GM12878 (cell line): ENCODE data around the gene MYNN.

Experiments
- CEBPB ChIP-seq, 2 experiments: fragments of 150-350 bp in 1 of 2; IDR thresholded peaks; 2 replicates each; pipeline ENCODE4 v1.6.1; 2012 to 2014; ENCODE audit warnings: low read depth in 2 of 2, low read length in 2 of 2, borderline replicate concordance in 1 of 2, inconsistent platforms in 1 of 2
- CHD4 ChIP-seq: fragments of 200-600 bp; sonication (generic); IDR thresholded peaks from 2 replicates; pipeline ENCODE4 v1.6.1; 2016; ENCODE audit warnings: mild to moderate bottlenecking
- CTCF ChIP-seq, 3 experiments: IDR thresholded peaks in 2 of 3; conservative IDR thresholded peaks in 1 of 3; 2 replicates each; pipeline ENCODE4 v1.5.1; 2011; ENCODE audit warnings: low read depth in 3 of 3, low read length in 3 of 3, mild to moderate bottlenecking in 3 of 3, control low read depth in 2 of 3, moderate library complexity in 2 of 3, inconsistent platforms in 1 of 3, mixed read lengths in 1 of 3; ENCODE audit not compliant: control insufficient read depth in 2 of 3, insufficient read depth in 1 of 3; ENCODE audit errors: extremely low read depth in 1 of 3
- EGR1 ChIP-seq, 2 experiments: IDR thresholded peaks; 1 replicate in 1 of 2; 2 replicates in 1 of 2; pipeline ENCODE4 v1.6.1; 2011 to 2012; ENCODE audit warnings: low read depth in 2 of 2, low read length in 2 of 2, borderline replicate concordance in 1 of 2, mild to moderate bottlenecking in 1 of 2, moderate library complexity in 1 of 2
- EZH2 ChIP-seq: IDR thresholded peaks from 2 replicates; pipeline ENCODE4 v1.6.1; 2012; ENCODE audit warnings: low read depth, mild to moderate bottlenecking, control low read depth, inconsistent platforms, low read length, borderline replicate concordance; ENCODE audit not compliant: control insufficient read depth
- HDAC6 ChIP-seq: fragments of 200-600 bp; sonication (generic); IDR thresholded peaks from one replicate; pipeline ENCODE4 v1.8.0; 2017; ENCODE audit warnings: antibody characterized with exemption; ENCODE audit not compliant: unreplicated experiment
- IRF3 ChIP-seq: fragments of 450-650 bp; IDR thresholded peaks from 2 replicates; pipeline ENCODE4 v1.6.1; 2014; ENCODE audit warnings: mild to moderate bottlenecking
- MXI1 ChIP-seq: fragments of 150-350 bp; IDR thresholded peaks from 2 replicates; pipeline ENCODE4 v1.6.1; 2011; ENCODE audit warnings: low read depth, mild to moderate bottlenecking, inconsistent platforms, low read length, improper control_type of control experiment
- NFYB ChIP-seq: IDR thresholded peaks from 2 replicates; pipeline ENCODE4 v1.6.1; 2011; ENCODE audit warnings: low read depth, mild to moderate bottlenecking, low read length, improper control_type of control experiment, moderate library complexity; ENCODE audit not compliant: insufficient read depth
- POLR2A ChIP-seq: IDR thresholded peaks from 2 replicates; pipeline ENCODE4 v1.6.1; 2011; ENCODE audit warnings: low read depth, mild to moderate bottlenecking, low read length
- POU2F2 ChIP-seq: IDR thresholded peaks from 3 replicates; pipeline ENCODE4 v1.6.1; 2011; ENCODE audit warnings: low read depth, mild to moderate bottlenecking, low read length, borderline replicate concordance
- ZBTB33 ChIP-seq: fragments of 450-650 bp; IDR thresholded peaks from 2 replicates; pipeline ENCODE4 v1.6.1; 2017; ENCODE audit warnings: mild to moderate bottlenecking

GRCh38 chr3:169787120-169787519 lies 13.9 kb downstream of the MYNN start:
- TF ChIP-seq MXI1 (no peak), POLR2A (no peak), IRF3 (no peak), CTCF (IDR thresholded peaks at IDR 0.05 in 2 of 3, conservative IDR thresholded peaks at IDR 0.05 in 1 of 3; ENCODE audit: control insufficient read depth in 2 of 3, extremely low read depth in 1 of 3, insufficient read depth in 1 of 3, low read depth in 3 of 3, low read length in 3 of 3) (no peak), CEBPB (IDR thresholded peaks at IDR 0.05; ENCODE audit: borderline replicate concordance in 1 of 2, low read depth in 2 of 2, low read length in 2 of 2) (no peak), HDAC6 (no peak), ZBTB33 (no peak), CHD4 (no peak), EGR1 (IDR thresholded peaks at IDR 0.05; ENCODE audit: borderline replicate concordance in 1 of 2, low read depth in 2 of 2, low read length in 2 of 2) (no peak), POU2F2 (no peak), NFYB (no peak), EZH2 (no peak)
